ENCODE measurements around the gene SGCD.
"Not testable (repeated sequence)": the region's sequence is repeated elsewhere in the genome, so short reads cannot be mapped to it uniquely, and the experiment has no call there.

SGCD gene

DNA sequence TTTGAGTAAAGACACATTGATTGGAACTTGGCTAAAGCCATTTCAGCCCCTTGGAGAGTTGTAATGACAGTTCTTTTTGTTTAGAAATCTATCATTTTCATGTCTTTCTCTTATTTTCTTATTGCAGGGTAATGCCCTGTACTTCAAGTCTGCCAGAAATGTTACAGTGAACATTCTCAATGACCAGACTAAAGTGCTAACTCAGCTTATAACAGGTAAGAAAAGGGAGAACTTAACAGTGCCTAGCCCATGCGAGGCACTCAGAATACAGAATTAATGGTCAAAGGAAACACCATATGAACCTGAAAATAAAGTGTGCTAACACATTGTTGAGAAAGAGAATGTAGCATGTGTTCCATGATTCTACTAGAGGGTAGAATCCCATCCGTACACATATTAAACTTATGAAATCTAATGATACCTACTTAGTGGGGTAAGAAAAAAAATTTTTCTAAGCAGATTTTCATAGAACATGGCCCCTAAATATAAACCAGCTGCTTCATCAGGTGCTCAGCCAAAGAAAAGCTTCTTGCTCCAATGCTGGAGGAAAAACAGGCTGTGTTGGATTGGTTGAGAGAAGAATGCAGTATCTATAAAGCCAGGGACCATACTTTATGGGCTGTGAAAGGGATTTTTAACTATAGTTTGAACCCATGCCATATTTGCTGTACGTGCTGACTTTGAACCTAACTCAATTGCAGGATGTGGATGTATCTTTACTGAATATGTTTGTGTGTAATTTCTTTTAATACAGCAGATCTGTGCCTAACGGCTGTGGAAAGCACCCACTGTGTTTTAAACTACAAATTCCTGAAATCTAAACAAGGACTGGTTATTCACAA is 262.4 kb downstream of the SGCD start:
- no peak for DNase-seq

DNA sequence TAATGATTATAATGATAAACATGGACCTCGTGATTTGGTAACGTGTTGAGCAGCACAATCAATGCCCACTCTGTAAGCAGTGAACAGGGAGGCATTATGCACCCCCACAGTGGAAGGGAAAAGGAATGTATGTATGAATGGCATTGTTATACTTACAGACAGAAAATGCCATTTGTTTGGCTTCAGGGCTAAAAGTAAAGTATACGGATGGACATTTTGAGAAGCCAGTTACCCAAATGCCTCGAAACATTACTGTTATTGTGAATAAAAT is 262.9 kb downstream of the SGCD start:
- no peak for DNase-seq

DNA sequence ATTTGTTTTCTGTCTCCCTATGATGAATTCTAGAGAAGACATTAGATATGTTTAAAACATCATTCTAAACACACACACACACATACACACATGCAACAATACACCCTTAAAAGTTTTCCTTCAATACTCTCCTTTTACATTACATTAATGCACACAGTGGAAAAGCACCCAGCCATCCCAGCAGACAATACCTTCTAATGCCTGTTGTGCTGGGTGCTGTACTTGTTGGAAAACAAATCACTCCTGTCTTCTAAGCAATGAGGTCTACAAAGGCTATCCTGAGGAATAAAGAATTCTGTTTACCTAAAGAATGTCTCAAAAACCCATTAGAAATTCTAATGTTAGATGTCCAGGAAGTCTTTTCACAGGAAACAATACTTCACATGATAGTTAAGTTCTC is 264.0 kb downstream of the SGCD start:
- DNase-seq: no peak

GRCh38 chr5:156591631-156592030 is 264.7 kb downstream of the SGCD start:
- DNase-seq: no peak

DNA sequence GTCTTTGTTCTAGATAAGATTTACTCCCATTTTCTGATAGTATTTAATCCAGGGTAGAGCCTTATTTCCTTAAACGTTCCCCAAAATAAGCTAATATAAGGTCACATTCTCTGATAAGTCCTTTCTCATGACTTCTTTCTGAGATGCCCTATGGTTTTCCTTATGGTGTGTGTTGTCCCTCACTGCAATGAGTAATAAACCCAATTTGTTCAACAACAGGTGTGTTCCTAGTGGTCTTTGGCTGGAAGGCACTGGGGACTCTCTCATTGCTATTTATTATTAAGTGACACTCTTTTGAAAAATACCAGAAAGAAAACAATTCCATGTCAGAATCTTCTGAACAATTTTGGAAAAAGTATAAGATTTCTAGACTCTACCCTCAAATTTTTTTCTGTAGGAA is 266.6 kb downstream of the SGCD start:
- no peak for DNase-seq

GRCh38 chr5:156594406-156594805 is 267.4 kb downstream of the SGCD start:
- DNase-seq: no peak

- DNase-seq: no peak
Observed at GRCh38 chr5:156595132-156595787, 268.3 kb downstream of the SGCD start.

- DNase-seq: no peak
Observed at GRCh38 chr5:156597276-156597675, 270.3 kb downstream of the SGCD start.

- no peak for DNase-seq
Observed at GRCh38 chr5:156598964-156599363, 272.0 kb downstream of the SGCD start.

DNA sequence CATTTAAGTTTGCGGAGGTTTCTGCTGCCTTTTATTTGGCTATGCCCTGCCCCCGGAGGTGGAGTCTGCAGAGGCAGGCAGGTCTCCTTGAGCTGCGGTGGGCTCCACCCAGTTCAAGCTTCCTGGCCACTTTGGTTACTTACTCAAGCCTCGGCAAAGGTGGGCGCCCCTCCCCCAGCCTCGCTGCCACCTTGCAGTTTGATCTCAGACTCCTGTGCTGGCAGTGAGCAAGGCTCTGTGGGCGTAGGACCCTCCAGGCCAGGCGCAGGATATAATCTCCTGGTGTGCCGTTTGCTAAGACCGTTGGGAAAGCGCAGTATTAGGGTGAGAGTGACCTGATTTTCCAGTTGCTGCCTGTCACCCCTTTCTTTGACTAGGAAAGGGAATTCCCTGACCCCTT is 283.6 kb downstream of the SGCD start:
- DNase-seq: not testable (repeated sequence)

DNA sequence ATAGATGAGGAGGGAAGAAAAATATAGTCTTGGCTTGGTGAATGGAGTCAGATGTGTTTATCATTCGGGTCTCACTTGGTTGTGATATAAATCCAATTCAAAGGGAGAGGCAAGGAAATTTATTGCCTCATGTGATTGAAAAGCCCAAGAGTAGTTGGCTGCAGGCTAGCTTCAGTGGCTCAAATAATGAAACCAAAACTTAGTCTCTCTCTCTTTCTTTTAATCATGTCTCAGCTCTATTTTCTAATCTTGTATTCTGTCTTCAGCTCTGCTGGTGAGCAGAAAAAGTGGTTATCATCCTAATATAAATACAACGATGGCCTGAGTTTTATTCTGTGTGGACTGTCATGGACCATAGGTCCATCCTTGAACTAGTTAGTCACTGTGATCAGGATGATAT is 288.9 kb downstream of the SGCD start:
- DNase-seq: no peak

- DNase-seq: no peak
Observed at GRCh38 chr5:156617426-156617825, 290.5 kb downstream of the SGCD start.

DNA sequence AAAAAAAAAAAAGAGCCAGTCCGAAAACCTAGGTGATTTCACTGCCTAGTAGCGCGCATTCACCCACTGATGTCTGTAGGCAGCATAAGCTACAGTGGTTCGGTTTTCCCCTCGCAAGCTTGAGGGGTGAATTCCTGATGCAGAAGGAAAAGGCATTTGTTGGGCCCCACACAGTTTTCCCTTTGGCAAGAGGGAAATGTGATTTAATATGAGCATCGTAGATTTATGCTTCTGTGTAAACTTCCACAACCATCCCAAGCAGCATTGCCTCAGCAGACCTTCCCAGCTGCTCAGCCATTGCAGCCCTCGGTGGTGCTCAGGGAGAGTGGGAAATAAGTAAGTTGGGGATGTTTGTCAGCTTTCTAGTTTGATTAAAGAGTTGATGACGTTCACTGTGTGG is 291.6 kb downstream of the SGCD start:
- no peak for DNase-seq

DNA sequence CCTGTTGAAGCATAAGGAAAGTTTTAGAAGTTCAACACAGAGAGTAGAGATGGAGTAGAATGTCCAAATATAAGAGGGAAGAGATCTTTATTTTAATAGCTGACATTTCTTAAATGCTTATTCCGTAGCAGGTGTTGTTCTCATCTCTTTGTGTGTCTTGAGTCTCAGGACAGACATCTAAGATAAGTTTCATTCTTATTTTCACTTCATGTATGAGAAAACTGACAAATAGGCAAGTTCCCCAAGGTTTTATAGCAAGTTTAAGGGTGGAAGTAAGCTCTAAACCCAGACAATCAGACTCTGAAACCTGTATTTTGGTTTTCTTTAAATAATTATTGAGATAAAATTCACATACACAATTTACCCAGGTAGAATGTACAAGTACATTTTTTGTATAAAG is 294.8 kb downstream of the SGCD start:
- DNase-seq: no peak

DNA sequence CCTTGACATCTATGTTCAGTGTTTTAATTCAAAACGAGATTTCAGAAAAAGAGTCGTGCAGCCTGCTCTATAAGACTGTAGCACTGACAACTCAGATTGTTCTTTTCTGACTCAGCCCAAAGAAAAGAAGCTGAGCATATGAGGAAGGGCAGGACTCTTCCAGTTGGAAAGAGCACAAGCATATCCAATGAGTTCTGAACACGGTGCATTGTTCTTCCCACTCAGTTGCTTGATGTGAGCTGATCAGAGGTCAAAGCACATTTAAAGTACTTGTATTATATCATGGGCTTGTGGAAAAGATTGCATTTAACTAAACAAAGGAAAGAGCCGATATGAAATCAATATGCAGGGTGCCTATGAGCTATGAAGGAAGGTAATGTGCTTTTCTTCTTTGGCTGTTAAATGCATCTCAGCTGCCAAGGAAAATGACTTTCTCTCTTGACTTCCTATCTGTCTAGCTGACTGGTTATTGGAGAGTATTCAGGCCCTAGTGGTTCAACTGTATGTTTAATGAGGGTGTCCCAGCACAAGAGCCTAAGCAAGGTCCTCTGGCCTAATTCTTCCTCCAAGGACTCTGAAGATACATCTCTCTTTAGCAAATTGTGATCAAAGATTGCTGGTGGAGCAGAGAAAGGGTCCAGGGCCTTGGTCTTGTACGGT is 296.5 kb downstream of the SGCD start:
- DNase-seq: no peak

DNA sequence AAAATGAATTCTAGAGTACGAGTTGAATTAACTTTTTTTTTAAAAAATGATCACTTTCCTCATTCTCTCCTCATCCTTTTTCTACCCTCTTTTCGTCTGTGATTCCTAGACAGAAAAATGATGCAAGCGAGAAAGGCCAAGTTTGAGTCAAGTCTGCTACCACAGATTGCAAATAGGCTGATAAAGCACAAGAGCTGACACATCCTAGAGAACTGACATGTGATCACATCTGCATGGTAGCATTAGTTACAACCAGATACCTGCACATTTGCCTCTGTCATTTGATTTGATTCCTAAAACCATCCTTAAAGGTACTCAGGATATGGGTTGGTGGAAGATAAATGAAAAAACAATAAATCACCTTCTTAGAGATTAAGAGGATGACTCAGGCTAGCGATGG is 297.7 kb downstream of the SGCD start:
- DNase-seq: no peak

DNA sequence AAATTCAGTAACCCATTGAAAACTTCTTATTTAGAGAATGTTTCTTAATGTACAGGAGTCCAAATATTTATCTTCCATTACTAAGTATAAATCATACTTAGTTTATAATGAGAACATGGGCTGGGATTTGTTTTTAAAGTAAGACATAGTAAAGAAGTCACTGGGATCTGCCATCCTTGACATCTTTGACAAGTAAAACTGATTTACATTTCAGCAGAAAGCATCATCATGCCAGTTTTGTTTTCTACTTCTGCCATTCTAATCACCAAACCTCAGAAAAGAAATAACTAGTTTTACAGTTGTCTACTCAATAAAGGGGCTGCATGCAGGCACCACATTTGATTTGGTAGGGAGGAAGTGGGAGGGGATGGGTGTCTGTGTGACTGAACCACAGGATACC is 301.5 kb downstream of the SGCD start:
- DNase-seq: no peak

GRCh38 chr5:156631005-156631404 is 304.0 kb downstream of the SGCD start:
- no peak for DNase-seq

DNA sequence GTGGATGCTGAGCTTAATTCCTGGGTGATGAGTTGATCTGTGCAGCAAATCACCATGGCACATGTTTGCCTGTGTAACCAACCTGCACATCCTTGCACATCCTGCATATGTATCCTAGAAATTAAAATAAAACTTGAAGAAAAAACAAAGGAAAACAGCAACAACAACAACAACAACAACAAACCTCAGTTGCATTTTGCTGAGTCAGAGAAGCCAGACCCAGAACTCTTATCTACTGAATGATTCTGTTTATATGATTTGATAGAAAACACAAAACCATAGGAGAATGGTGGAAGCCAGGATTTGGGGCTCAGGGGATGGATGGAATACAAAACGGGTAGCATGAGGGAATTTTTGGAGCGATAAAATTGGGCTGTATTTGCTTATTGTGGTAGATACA is 307.3 kb downstream of the SGCD start:
- DNase-seq: no peak

DNA sequence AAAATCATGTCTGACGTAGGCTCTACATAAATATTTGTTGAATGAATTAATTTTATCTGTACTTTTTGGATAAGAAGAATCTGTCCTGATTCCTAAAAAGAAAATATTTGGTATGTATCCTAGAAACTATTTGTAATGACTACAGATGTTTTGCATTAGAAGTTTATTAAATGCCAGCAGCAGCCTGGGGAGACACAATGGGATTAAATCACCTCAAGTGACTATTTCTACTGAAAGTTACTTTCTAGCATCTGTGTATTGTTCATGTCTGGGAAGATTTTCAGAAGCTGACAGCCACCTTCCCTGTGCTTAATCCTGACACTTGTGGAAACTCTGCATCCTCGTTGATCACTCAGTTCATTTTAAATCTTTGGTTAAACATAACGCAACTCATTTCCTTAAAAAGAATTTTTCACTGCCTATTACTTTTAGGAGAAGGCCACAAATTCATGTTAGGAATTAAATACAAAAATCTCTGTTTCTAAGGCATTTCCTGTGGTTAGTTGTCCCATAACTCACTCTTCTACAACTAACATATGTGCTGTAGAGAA is 313.8 kb downstream of the SGCD start:
- no peak for DNase-seq

DNA sequence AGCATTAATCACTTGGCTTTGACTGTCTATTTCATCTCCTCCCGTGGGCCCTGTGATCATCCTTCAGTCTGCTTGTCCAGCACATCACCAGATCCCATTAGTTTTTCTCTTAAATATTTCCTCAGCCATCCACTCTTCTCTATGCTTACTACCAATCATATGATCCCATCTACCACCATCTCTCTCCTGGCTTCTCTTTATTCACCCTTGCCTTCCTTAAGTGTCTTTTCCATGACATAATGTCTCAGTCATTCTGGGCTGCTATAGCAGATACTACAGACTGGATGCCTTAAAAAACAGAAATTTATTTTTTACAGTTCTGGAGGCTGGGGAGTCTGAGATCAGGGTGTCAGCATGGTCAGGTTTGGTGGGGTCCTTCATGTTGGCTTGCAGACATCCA is 314.7 kb downstream of the SGCD start:
- no peak for DNase-seq

DNA sequence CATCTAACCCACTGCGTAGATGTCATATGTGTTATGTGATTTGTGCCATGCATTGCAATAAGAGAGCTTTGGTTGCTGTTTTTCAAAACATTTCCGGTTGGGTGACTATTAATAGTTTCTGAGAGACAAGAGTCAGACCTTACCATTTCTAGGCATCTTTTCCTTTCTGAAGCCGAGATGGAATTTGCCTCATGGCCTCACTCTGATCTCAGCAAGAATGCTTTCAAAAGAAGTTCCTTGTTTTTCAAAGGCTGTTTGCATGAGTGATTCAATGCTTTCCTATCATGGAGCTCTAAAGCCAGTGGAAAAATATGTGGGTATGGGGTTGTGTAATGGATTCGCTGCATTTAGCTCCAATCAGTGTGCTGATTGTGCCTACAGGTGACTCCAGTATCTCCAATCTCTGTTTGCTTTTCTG is 320.1 kb downstream of the SGCD start:
- DNase-seq: no peak

GRCh38 chr5:156654444-156654843 is 327.5 kb downstream of the SGCD start:
- no peak for DNase-seq

DNA sequence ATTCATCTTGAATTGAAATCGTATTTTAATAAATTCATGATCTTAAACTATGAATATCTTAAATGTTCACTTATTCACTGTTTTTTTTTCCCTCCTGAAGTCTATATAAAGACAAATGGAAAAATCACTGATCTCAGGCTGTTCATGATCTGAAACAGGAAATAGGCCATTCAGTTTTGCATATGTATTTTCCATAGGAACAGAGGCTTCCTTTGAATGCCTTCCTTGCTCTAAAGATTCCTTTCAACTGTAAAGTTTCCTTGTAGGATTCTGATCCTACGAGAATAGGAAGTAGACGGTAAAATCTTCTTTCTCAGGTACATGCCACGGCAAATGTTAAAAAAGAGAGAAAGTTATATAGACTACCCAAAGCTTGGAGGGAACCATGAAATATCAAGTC is 328.8 kb downstream of the SGCD start:
- no peak for DNase-seq

All from NCI-H774 (cell line).